Uterus (tissue), 2 donors: ENCODE results near the gene C11orf58.

ENCODE experiments used
- POLR2A ChIP-seq, 2 donors: fragments of 450-650 bp; IDR thresholded peaks; one replicate each; pipeline ENCODE4 v1.6.1; 2016; ENCODE audit warnings: antibody characterized with exemption in 2 of 2, mild to moderate bottlenecking in 1 of 2, moderate library complexity in 1 of 2
- TF ChIP-seq, protein P1 (sequence below), 4 experiments: fragments of 200-600 bp in 2 of 4; fragments of 450-650 bp in 2 of 4; sonication (generic) in 2 of 4; IDR thresholded peaks; one replicate each; pipeline ENCODE4 v1.5.1; 2016 to 2019; ENCODE audit warnings: antibody characterized with exemption in 4 of 4, mild to moderate bottlenecking in 2 of 4, moderate library complexity in 1 of 4

DNA sequence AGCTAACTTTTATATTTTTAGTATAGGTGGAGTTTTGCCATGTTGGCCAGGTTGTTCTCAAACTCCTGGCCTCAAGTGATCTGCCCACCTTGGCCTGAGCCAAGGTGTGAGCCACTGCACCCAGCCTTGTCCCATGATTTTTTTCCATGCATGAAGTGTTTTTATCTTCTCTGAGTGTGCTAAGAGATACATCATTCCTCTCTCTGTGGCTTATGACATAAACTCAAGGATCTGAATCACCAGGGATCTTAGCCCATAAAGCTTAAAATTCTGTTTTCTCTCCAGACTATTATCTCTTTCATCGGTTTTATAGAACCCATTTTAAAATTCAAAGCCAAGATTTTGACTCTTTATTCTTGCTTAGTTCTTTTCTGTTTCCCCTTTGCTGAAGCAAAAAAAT is 48.4 kb upstream of the C11orf58 start:
- TF ChIP-seq, protein P1, sequence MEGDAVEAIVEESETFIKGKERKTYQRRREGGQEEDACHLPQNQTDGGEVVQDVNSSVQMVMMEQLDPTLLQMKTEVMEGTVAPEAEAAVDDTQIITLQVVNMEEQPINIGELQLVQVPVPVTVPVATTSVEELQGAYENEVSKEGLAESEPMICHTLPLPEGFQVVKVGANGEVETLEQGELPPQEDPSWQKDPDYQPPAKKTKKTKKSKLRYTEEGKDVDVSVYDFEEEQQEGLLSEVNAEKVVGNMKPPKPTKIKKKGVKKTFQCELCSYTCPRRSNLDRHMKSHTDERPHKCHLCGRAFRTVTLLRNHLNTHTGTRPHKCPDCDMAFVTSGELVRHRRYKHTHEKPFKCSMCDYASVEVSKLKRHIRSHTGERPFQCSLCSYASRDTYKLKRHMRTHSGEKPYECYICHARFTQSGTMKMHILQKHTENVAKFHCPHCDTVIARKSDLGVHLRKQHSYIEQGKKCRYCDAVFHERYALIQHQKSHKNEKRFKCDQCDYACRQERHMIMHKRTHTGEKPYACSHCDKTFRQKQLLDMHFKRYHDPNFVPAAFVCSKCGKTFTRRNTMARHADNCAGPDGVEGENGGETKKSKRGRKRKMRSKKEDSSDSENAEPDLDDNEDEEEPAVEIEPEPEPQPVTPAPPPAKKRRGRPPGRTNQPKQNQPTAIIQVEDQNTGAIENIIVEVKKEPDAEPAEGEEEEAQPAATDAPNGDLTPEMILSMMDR (IDR thresholded peaks at IDR 0.05), result no peak
- TF ChIP-seq POLR2A (IDR thresholded peaks at IDR 0.05), result no peak
